Effector memory CD8-positive, alpha-beta T cell (primary cell): Measurements from ENCODE around the gene PUS10.
"Not testable (repeated sequence)": the region's sequence is repeated elsewhere in the genome, so short reads cannot be mapped to it uniquely, and the experiment has no call there.

Experiments used
- ATAC-seq: fragments of 150-1000 bp; cut with Tn5 transposase; replicated peaks from 2 replicates; pipeline ENCODE4 v1.10.0; 2021; ENCODE audit warnings: mild to moderate bottlenecking, moderate library complexity
- DNase-seq, 3 experiments: peaks; one replicate each; pipeline ENCODE4 v3.0.0; 2021
- H3K27ac Mint-ChIP-seq, 2 donors: one replicate each; pipeline ENCODE4 v1.8.0; 2022; ENCODE audit warnings: mild to moderate bottlenecking in 2 of 2, mixed read lengths in 2 of 2, moderate library complexity in 2 of 2
- H3K27me3 Mint-ChIP-seq, 2 donors: one replicate each; pipeline ENCODE4 v1.8.0; 2022; ENCODE audit warnings: mixed read lengths in 2 of 2
- H3K36me3 Mint-ChIP-seq: one replicate; pipeline ENCODE4 v1.8.0; 2022; ENCODE audit warnings: mild to moderate bottlenecking, moderate library complexity, mixed read lengths; ENCODE audit not compliant: insufficient read depth
- H3K4me1 Mint-ChIP-seq, 2 donors: one replicate each; pipeline ENCODE4 v1.8.0; 2022; ENCODE audit warnings: low read depth in 2 of 2, mixed read lengths in 2 of 2
- H3K4me3 Mint-ChIP-seq, 2 donors: one replicate each; pipeline ENCODE4 v1.8.0; 2022; ENCODE audit warnings: mild to moderate bottlenecking in 2 of 2, mixed read lengths in 2 of 2, moderate library complexity in 2 of 2
- H3K9me3 Mint-ChIP-seq, 2 donors: one replicate each; pipeline ENCODE4 v1.8.0; 2022; ENCODE audit warnings: mixed read lengths in 2 of 2
- total RNA-seq, 9 experiments: gene quantifications; one replicate each; lab custom pipeline; 2026; lab: John Stamatoyannopoulos, UW

Gene PUS10
- 6.5 to 13.2 (median 9.4) reads per million in 9 experiments for total RNA-seq

- Mint-ChIP-seq H3K36me3 (peaks cover 9% of the 10 kb centered on the region), H3K4me3 (peak within 1 kb of the TSS; percentile 91 to 92), H3K27me3 (no peaks in the 10 kb centered on the region), H3K9me3 (no peaks in the 10 kb centered on the region), H3K27ac (peak within 1 kb of the TSS; percentile 89 to 90), H3K4me1 (peaks cover 16 to 29% of the 10 kb centered on the region in 2 donors)
- DNase-seq (peak in 2 of 3 experiments; percentile 9 to 32), ATAC-seq (peak; percentile 80)
Measured at GRCh38 chr2:61017556-61018317, at the start of gene PUS10, which contains the start of gene PEX13. Gene PUS10 (minus strand): TSS chr2:61018255. CDS start chr2:61011890, 6,365 bp downstream. Gene PEX13 (plus strand): TSS chr2:61017720. CDS start chr2:61017760, 40 bp downstream.

GRCh38 chr2:61065714-61066709 is 48.0 kb upstream of the PUS10 start, which contains the start of gene SANBR:
Gene SANBR (plus strand): TSS chr2:61065871. CDS start chr2:61070351, 4,480 bp downstream.
- H3K27ac Mint-ChIP-seq = peak within 1 kb of the TSS; percentile 75 to 83
- DNase-seq (peak; percentile 76 to 84 (median 76)), ATAC-seq (peak; percentile 96)
- H3K27me3 Mint-ChIP-seq = no peaks in the 10 kb centered on the region
- no peaks in the 10 kb centered on the region for H3K9me3 Mint-ChIP-seq
- peak within 1 kb of the TSS; percentile 92 to 93 for H3K4me3 Mint-ChIP-seq
- H3K36me3 Mint-ChIP-seq = peaks cover 5% of the 10 kb centered on the region
- peaks cover 4 to 9% of the 10 kb centered on the region in 2 donors for H3K4me1 Mint-ChIP-seq

GRCh38 chr2:61059382-61059781 is 41.3 kb upstream of the PUS10 start:
- no peaks in the 10 kb centered on the region for H3K9me3 Mint-ChIP-seq
- no peak overlapping the region for H3K4me3 Mint-ChIP-seq
- no peak overlapping the region for H3K27ac Mint-ChIP-seq
- ATAC-seq (no peak), DNase-seq (no peak)
- H3K36me3 Mint-ChIP-seq = peaks cover 8% of the 10 kb centered on the region
- H3K27me3 Mint-ChIP-seq = no peaks in the 10 kb centered on the region
- no peaks in the 10 kb centered on the region for H3K4me1 Mint-ChIP-seq

- ATAC-seq (no peak), DNase-seq (no peak)
- H3K27ac Mint-ChIP-seq = peak overlapping the region in 1 of 2 donors; percentile 28
- no peaks in the 10 kb centered on the region for H3K4me1 Mint-ChIP-seq
- no peaks in the 10 kb centered on the region for H3K27me3 Mint-ChIP-seq
- H3K4me3 Mint-ChIP-seq = no peak overlapping the region
- peaks cover 13% of the 10 kb centered on the region for H3K36me3 Mint-ChIP-seq
- H3K9me3 Mint-ChIP-seq = no peaks in the 10 kb centered on the region
Measured at GRCh38 chr2:61057562-61057961, 39.5 kb upstream of the PUS10 start.

- Mint-ChIP-seq H3K27me3 (no peaks in the 10 kb centered on the region), H3K9me3 (no peaks in the 10 kb centered on the region), H3K36me3 (peaks cover 22% of the 10 kb centered on the region), H3K4me1 (no peaks in the 10 kb centered on the region), H3K27ac (no peak overlapping the region), H3K4me3 (no peak overlapping the region)
- DNase-seq (no peak), ATAC-seq (no peak)
Measured at GRCh38 chr2:61055557-61055956, 37.5 kb upstream of the PUS10 start.

GRCh38 chr2:61045999-61046398 is 27.9 kb upstream of the PUS10 start:
- Mint-ChIP-seq H3K36me3 (peaks cover 40% of the 10 kb centered on the region), H3K4me3 (no peak overlapping the region), H3K27me3 (no peaks in the 10 kb centered on the region), H3K4me1 (peaks cover 13 to 16% of the 10 kb centered on the region in 2 donors), H3K27ac (no peak overlapping the region), H3K9me3 (no peaks in the 10 kb centered on the region)
- ATAC-seq (no peak), DNase-seq (no peak)

- DNase-seq (no peak), ATAC-seq (no peak)
- Mint-ChIP-seq H3K9me3 (no peaks in the 10 kb centered on the region), H3K36me3 (peaks cover 32% of the 10 kb centered on the region), H3K4me1 (peaks cover 14 to 21% of the 10 kb centered on the region in 2 donors), H3K27ac (no peak overlapping the region), H3K27me3 (no peaks in the 10 kb centered on the region), H3K4me3 (no peak overlapping the region)
Measured at GRCh38 chr2:61045226-61045625, 27.2 kb upstream of the PUS10 start.

- no peak for DNase-seq
- H3K27me3 Mint-ChIP-seq = no peaks in the 10 kb centered on the region
- H3K9me3 Mint-ChIP-seq = no peaks in the 10 kb centered on the region
- H3K27ac Mint-ChIP-seq = peak overlapping the region; percentile 22 to 83
- peaks cover 16 to 25% of the 10 kb centered on the region in 2 donors for H3K4me1 Mint-ChIP-seq
- H3K36me3 Mint-ChIP-seq = peaks cover 31% of the 10 kb centered on the region
- H3K4me3 Mint-ChIP-seq = no peak overlapping the region
- ATAC-seq = peak; percentile 70
Measured at GRCh38 chr2:61044636-61045035, 26.6 kb upstream of the PUS10 start.

GRCh38 chr2:61042807-61043206 is 24.8 kb upstream of the PUS10 start:
- Mint-ChIP-seq H3K27ac (no peak overlapping the region), H3K36me3 (peaks cover 13% of the 10 kb centered on the region), H3K9me3 (peaks cover under 1 to 2% of the 10 kb centered on the region in 2 donors), H3K4me1 (peaks cover 16 to 30% of the 10 kb centered on the region in 2 donors), H3K27me3 (no peaks in the 10 kb centered on the region), H3K4me3 (no peak overlapping the region)
- ATAC-seq (no peak), DNase-seq (no peak)

- H3K4me1 Mint-ChIP-seq = peaks cover 17 to 31% of the 10 kb centered on the region in 2 donors
- peaks cover 34% of the 10 kb centered on the region for H3K36me3 Mint-ChIP-seq
- H3K27ac Mint-ChIP-seq = peak overlapping the region in 1 of 2 donors; percentile 24
- H3K4me3 Mint-ChIP-seq, H3K27me3 Mint-ChIP-seq, H3K9me3 Mint-ChIP-seq, DNase-seq, ATAC-seq: not testable (repeated sequence)
Measured at GRCh38 chr2:61036643-61037042, 18.6 kb upstream of the PUS10 start.

- Mint-ChIP-seq H3K36me3 (peaks cover 40% of the 10 kb centered on the region), H3K4me1 (peaks cover 9 to 16% of the 10 kb centered on the region in 2 donors)
- H3K4me3 Mint-ChIP-seq, DNase-seq, ATAC-seq, H3K27ac Mint-ChIP-seq, H3K27me3 Mint-ChIP-seq, H3K9me3 Mint-ChIP-seq: not testable (repeated sequence)
Measured at GRCh38 chr2:61034592-61034991, 16.5 kb upstream of the PUS10 start.

- no peak overlapping the region for H3K4me3 Mint-ChIP-seq
- no peaks in the 10 kb centered on the region for H3K27me3 Mint-ChIP-seq
Measured at GRCh38 chr2:61029533-61029932, 11.5 kb upstream of the PUS10 start.

GRCh38 chr2:61023670-61024069 is 5.6 kb upstream of the PUS10 start:
- Mint-ChIP-seq H3K27me3 (no peaks in the 10 kb centered on the region), H3K9me3 (no peaks in the 10 kb centered on the region), H3K36me3 (peaks cover 9% of the 10 kb centered on the region), H3K4me1 (peaks cover 19 to 34% of the 10 kb centered on the region in 2 donors), H3K27ac (peak overlapping the region in 1 of 2 donors; percentile 19), H3K4me3 (peak overlapping the region in 1 of 2 donors; percentile 7)
- ATAC-seq (no peak), DNase-seq (no peak)

More at GRCh38 chr2:61029533-61029932, 11.5 kb upstream of the PUS10 start:
- DNase-seq = no peak
- no peaks in the 10 kb centered on the region for H3K9me3 Mint-ChIP-seq
- H3K27ac Mint-ChIP-seq = no peak overlapping the region
- no peak for ATAC-seq
- peaks cover 9 to 14% of the 10 kb centered on the region in 2 donors for H3K4me1 Mint-ChIP-seq
- peaks cover 35% of the 10 kb centered on the region for H3K36me3 Mint-ChIP-seq
